H1 (cell line): ENCODE measurements around the gene SLC39A2. TPM values are rescaled to one million over a fixed set of nuclear protein-coding genes. Genes with fewer than 3 reads are reported as not detected.
"Not testable (repeated sequence)": the region's sequence is repeated elsewhere in the genome, so short reads cannot be mapped to it uniquely, and the experiment has no call there.

Experiments used
- CTCF ChIA-PET: fragments of 300-600 bp; sonication (Branson Sonifier 250); formaldehyde crosslinking; loops from one replicate; lab custom pipeline; 2021; ENCODE audit not compliant: partially characterized antibody; lab: Charles Lee
- POLR2A ChIA-PET: fragments of 300-600 bp; sonication (Branson Sonifier 250); formaldehyde crosslinking; loops from one replicate; lab custom pipeline; 2021; ENCODE audit warnings: inconsistent platforms; ENCODE audit not compliant: partially characterized antibody; lab: Charles Lee
- DNase-seq, 2 experiments: peaks; one replicate each; pipeline versions ENCODE4 v3.0.0 to v3.0.0-alpha.2; 2010 to 2022; ENCODE audit warnings: low spot score in 2 of 2, low read depth in 1 of 2, mixed read lengths in 1 of 2
- FAIRE-seq: peaks from 2 replicates; lab custom pipeline; 2011; peaks lifted over from hg19 to GRCh38; lab: Jason Lieb, UNC
- H2AFZ ChIP-seq: 2 replicates; pipeline ENCODE4 v1.8.1; 2012; ENCODE audit warnings: low read length, inconsistent platforms
- H2AK5ac ChIP-seq: 2 replicates; pipeline ENCODE4 v1.6.1; 2013; ENCODE audit warnings: low read depth, low read length
- H2BK120ac ChIP-seq: replicated peaks from 2 replicates; pipeline ENCODE3; 2013; ENCODE audit warnings: low read depth, low read length, inconsistent platforms
- H2BK12ac ChIP-seq: 2 replicates; pipeline ENCODE4 v1.6.1; 2013; ENCODE audit warnings: low read depth, low read length
- H2BK15ac ChIP-seq: 2 replicates; pipeline ENCODE4 v1.6.1; 2013; ENCODE audit warnings: low read length
- H2BK20ac ChIP-seq: 2 replicates; pipeline ENCODE4 v1.6.1; 2013; ENCODE audit warnings: low read length
- H2BK5ac ChIP-seq: 2 replicates; pipeline ENCODE4 v1.6.1; 2013; ENCODE audit warnings: low read depth, low read length
- H3K14ac ChIP-seq: 2 replicates; pipeline ENCODE4 v1.6.1; 2013; ENCODE audit warnings: inconsistent platforms; ENCODE audit not compliant: insufficient read length
- H3K18ac ChIP-seq: 2 replicates; pipeline ENCODE4 v1.6.1; 2013; ENCODE audit warnings: low read length; ENCODE audit errors: extremely low read depth
- H3K23ac ChIP-seq: 2 replicates; pipeline ENCODE4 v1.6.1; 2013; ENCODE audit warnings: inconsistent platforms; ENCODE audit not compliant: insufficient read length
- H3K23me2 ChIP-seq: 2 replicates; pipeline ENCODE4 v1.6.1; 2013; ENCODE audit warnings: low read depth, low read length
- H3K27ac ChIP-seq: 2 replicates; pipeline ENCODE4 v1.6.1; 2011; ENCODE audit warnings: low read depth, low read length, inconsistent platforms
- H3K27me3 ChIP-seq, 4 experiments: replicated peaks in 1 of 4; 1 replicate in 1 of 4; 2 replicates in 3 of 4; pipeline versions ENCODE4 v1.6.1 to v1.8.1; 2011 to 2013; ENCODE audit warnings: low read length in 3 of 4, mild to moderate bottlenecking in 3 of 4, inconsistent platforms in 2 of 4, mixed read lengths in 2 of 4, moderate library complexity in 1 of 4; ENCODE audit not compliant: control insufficient read depth in 3 of 4, insufficient read depth in 3 of 4; ENCODE audit errors: extremely low read depth in 1 of 4
- H3K36me3 ChIP-seq, 4 experiments: 2 replicates each; pipeline versions ENCODE4 v1.6.1 to v1.8.1; 2011 to 2013; ENCODE audit warnings: mild to moderate bottlenecking in 4 of 4, low read length in 3 of 4, moderate library complexity in 2 of 4, control low read depth in 1 of 4, inconsistent platforms in 1 of 4; ENCODE audit not compliant: insufficient read depth in 4 of 4, control insufficient read depth in 2 of 4
- H3K4ac ChIP-seq: replicated peaks from 2 replicates; pipeline ENCODE3; 2013; ENCODE audit warnings: low read length, low read depth, mixed read lengths, inconsistent platforms; ENCODE audit not compliant: insufficient read length
- H3K4me1 ChIP-seq, 4 experiments: replicated peaks in 1 of 4; 1 replicate in 1 of 4; 2 replicates in 3 of 4; pipeline versions ENCODE4 v1.6.1 to v1.8.1; 2011 to 2013; ENCODE audit warnings: low read length in 3 of 4, inconsistent platforms in 2 of 4, mixed read lengths in 1 of 4; ENCODE audit not compliant: insufficient read depth in 4 of 4, control insufficient read depth in 3 of 4
- H3K4me2 ChIP-seq, 2 experiments: 2 replicates each; pipeline versions ENCODE4 v1.6.1 to v1.8.1; 2011 to 2013; ENCODE audit warnings: low read depth in 2 of 2, low read length in 2 of 2, control low read depth in 1 of 2, inconsistent platforms in 1 of 2, mild to moderate bottlenecking in 1 of 2; ENCODE audit not compliant: insufficient read depth in 1 of 2
- H3K4me3 ChIP-seq, 4 experiments: fragments of 200-600, 300-600 bp in 1 of 4; sonication (generic), shearing (Covaris generic), sonication (Bioruptor Twin) in 1 of 4; 2 replicates each; pipeline versions ENCODE4 v1.5.1 to v1.8.1; 2011 to 2016; ENCODE audit warnings: low read length in 4 of 4, low read depth in 3 of 4, control low read depth in 2 of 4, inconsistent platforms in 2 of 4, mild to moderate bottlenecking in 2 of 4, mixed read lengths in 1 of 4, moderate library complexity in 1 of 4; ENCODE audit not compliant: insufficient read depth in 2 of 4; ENCODE audit errors: extremely low read depth in 1 of 4
- H3K56ac ChIP-seq: replicated peaks from 2 replicates; pipeline ENCODE3; 2013; ENCODE audit warnings: low read depth, mild to moderate bottlenecking, mixed read lengths, low read length, inconsistent platforms; ENCODE audit not compliant: insufficient read length
- H3K79me1 ChIP-seq: 2 replicates; pipeline ENCODE4 v1.6.1; 2013; ENCODE audit warnings: low read depth, low read length, control low read depth
- H3K79me2 ChIP-seq, 2 experiments: 2 replicates each; pipeline versions ENCODE4 v1.6.1 to v1.8.1; 2012 to 2013; ENCODE audit warnings: low read length in 2 of 2, mild to moderate bottlenecking in 2 of 2, inconsistent platforms in 1 of 2; ENCODE audit not compliant: insufficient read depth in 2 of 2, control insufficient read depth in 1 of 2
- H3K9ac ChIP-seq, 4 experiments: replicated peaks in 1 of 4; 1 replicate in 1 of 4; 2 replicates in 3 of 4; pipeline versions ENCODE4 v1.6.1 to v1.8.1; 2011 to 2013; ENCODE audit warnings: low read depth in 3 of 4, low read length in 3 of 4, control low read depth in 2 of 4, mild to moderate bottlenecking in 2 of 4, moderate library complexity in 2 of 4, inconsistent platforms in 1 of 4; ENCODE audit errors: extremely low read depth in 1 of 4
- H3K9me3 ChIP-seq, 2 experiments: 2 replicates each; pipeline versions ENCODE4 v1.6.1 to v1.8.1; 2012 to 2013; ENCODE audit warnings: mild to moderate bottlenecking in 2 of 2, moderate library complexity in 2 of 2, control low read depth in 1 of 2, inconsistent platforms in 1 of 2, low read depth in 1 of 2, low read length in 1 of 2, mixed read lengths in 1 of 2; ENCODE audit not compliant: insufficient read depth in 2 of 2
- H4K20me1 ChIP-seq, 2 experiments: replicated peaks in 1 of 2; 2 replicates each; pipeline versions ENCODE3 to v1.8.1; 2011 to 2013; ENCODE audit warnings: inconsistent platforms in 2 of 2, low read length in 2 of 2, mild to moderate bottlenecking in 1 of 2; ENCODE audit not compliant: insufficient read depth in 2 of 2, control insufficient read depth in 1 of 2
- H4K5ac ChIP-seq: 2 replicates; pipeline ENCODE4 v1.6.1; 2013; ENCODE audit warnings: low read length, low read depth, mixed read lengths, inconsistent platforms; ENCODE audit not compliant: insufficient read length
- H4K8ac ChIP-seq: 2 replicates; pipeline ENCODE4 v1.8.0; 2013; ENCODE audit warnings: mild to moderate bottlenecking, moderate library complexity, low read length, inconsistent platforms; ENCODE audit not compliant: insufficient read depth; ENCODE audit errors: extremely low read depth
- H4K91ac ChIP-seq: replicated peaks from 2 replicates; pipeline ENCODE3; 2013; ENCODE audit warnings: low read length, mixed read lengths, inconsistent platforms; ENCODE audit not compliant: insufficient read length
- WGBS, 2 experiments: shearing (Covaris generic) in 1 of 2; methylation state at CpG; one replicate each; pipeline versions ENCODE4 v1.1.6 to v1.1.7; 2013 to 2015; ENCODE audit warnings: low lambda C conversion rate in 2 of 2, mixed read lengths in 2 of 2, inconsistent platforms in 1 of 2, low coverage in 1 of 2, missing lambda C conversion rate in 1 of 2; ENCODE audit not compliant: insufficient replicate concordance in 2 of 2, insufficient coverage in 1 of 2, insufficient read length in 1 of 2; ENCODE audit errors: extremely low coverage in 1 of 2, missing lambda C conversion rate in 1 of 2; 5-methylcytosine and 5-hydroxymethylcytosine counted together
- polyA plus RNA-seq, 7 experiments: library from polyadenylated mRNA; depleted of rRNA in 3 of 7; stranded (reverse) in 5 of 7; unstranded in 2 of 7; fragments of >200 nt in 5 of 7; fragments of 200-250 nt in 2 of 7; gene quantifications; 1 replicate in 5 of 7; 2 replicates in 1 of 7; 4 replicates in 1 of 7; pipeline versions ENCODE4 v1.2.1 to v1.2.3, GENCODE V29; 2011 to 2013; ENCODE audit warnings: missing spikeins in 2 of 7, mixed read lengths in 2 of 7
- total RNA-seq: library from RNA; stranded (reverse); fragmentation: NEBNext Ultra II Directional; extraction: Animal tissue kit (Norgen Biotek cat#: 25700); gene quantifications from 2 replicates; pipeline ENCODE4 v1.2.1, GENCODE V29; 2021

SLC39A2 gene
- total and polyA plus RNA-seq, 2 of the 8 experiments (the other 6 are each of a cell fraction or from before 2014, with no cell fraction given): 0.14 to 0.22 TPM

DNA sequence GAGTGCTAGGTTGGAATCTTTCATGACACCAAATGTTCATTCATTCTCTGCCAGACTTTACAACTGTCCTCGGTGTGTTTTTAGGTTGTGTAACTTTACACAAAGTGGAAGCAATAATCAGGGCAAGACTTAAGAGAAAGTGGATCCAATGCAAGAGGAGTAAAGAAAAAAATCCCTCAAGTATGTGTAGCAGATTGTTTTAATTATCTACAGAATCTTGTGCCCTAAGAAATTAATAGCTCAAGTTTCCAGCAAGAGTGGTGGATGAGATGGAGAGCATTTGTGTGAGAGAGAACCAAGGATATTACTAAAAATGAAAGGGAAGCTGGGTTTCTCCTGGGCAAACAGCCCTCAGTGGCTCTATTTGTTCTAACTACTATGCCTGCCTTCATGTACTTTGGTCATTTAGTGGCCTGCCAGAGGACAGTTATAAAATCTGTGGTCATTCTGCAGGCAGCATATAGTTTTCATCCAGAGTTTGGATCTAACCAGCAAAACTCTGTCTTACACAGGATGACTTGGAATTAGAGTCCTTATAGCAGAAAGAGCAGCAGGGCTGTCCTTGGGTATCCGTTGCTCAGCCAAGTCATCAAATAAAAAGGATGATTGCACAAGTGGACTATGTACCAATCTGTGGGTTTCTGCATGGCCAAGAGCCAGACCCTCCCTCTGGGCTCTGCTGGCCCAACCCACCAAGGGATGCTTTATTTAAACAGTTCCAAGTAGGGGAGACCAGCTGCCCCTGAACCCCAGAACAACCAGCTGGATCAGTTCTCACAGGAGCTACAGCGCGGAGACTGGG lies 44.2 kb upstream of the SLC39A2 start, which contains the start of gene RNASE2:
RNASE2 (plus strand) TSS at position 752 of the 802 bp plus-strand sequence. CDS start 285 bp downstream, outside the sequence.
- H3K79me1 ChIP-seq, H3K4ac ChIP-seq, POLR2A ChIA-PET, H2BK5ac ChIP-seq, H3K9ac ChIP-seq, H4K8ac ChIP-seq, H2BK20ac ChIP-seq, H3K23ac ChIP-seq, H3K4me1 ChIP-seq, H3K18ac ChIP-seq, H2BK15ac ChIP-seq, H2BK12ac ChIP-seq, H2BK120ac ChIP-seq, H3K79me2 ChIP-seq, H3K4me2 ChIP-seq, H3K9me3 ChIP-seq, H4K20me1 ChIP-seq, H2AFZ ChIP-seq, H3K14ac ChIP-seq, H3K27ac ChIP-seq, H3K36me3 ChIP-seq, FAIRE-seq, DNase-seq, H4K91ac ChIP-seq, H3K27me3 ChIP-seq, H3K23me2 ChIP-seq, H4K5ac ChIP-seq, H2AK5ac ChIP-seq, H3K56ac ChIP-seq, H3K4me3 ChIP-seq: not testable (repeated sequence)
- whole genome bisulfite sequencing, 2 experiments: 92% methylated on average over 4 of the region's 4 CpGs; no CpG with 5 or more reads in 1 of the 2 experiments
- CTCF ChIA-PET: interaction anchor here (1.2 kb wide), 1 partner anchor 97 kb away, joined by 3 read pairs; no protein-coding TSS in a partner anchor
